Breast epithelium (tissue), 3 donors: ENCODE data around the gene LDLRAD1.

Source experiments
- CTCF ChIP-seq, 3 donors: fragments of 450-650 bp; IDR thresholded peaks; one replicate each; pipeline ENCODE4 v1.5.1; 2016 to 2017; ENCODE audit warnings: antibody characterized with exemption in 3 of 3, mild to moderate bottlenecking in 3 of 3, moderate library complexity in 3 of 3
- POLR2A ChIP-seq: fragments of 450-650 bp; IDR thresholded peaks from one replicate; pipeline ENCODE4 v1.6.1; 2016; ENCODE audit warnings: antibody characterized with exemption, mild to moderate bottlenecking, moderate library complexity

GRCh38 chr1:54016343-54017282, 1.4 kb downstream of the LDLRAD1 start:
- TF ChIP-seq CTCF (IDR thresholded peaks at IDR 0.05), result no peak
- no peak for TF ChIP-seq POLR2A
